Hematopoietic multipotent progenitor cell treated with erythropoietin and hydrocortisone succinate and interleukin-3 and kit ligand, for 6 days (in vitro differentiated cells): ENCODE results near the gene ID3.

ENCODE experiments used
- DNase-seq: peaks from one replicate; pipeline ENCODE4 v3.0.0-alpha.2; 2015

Gene ID3

GRCh38 chr1:23559136-23559984 lies at the start of gene ID3:
Gene ID3 (minus strand): TSS chr1:23559501. CDS start chr1:23559426, 75 bp downstream.
- DNase-seq = peak; percentile 94

- no peak for DNase-seq
Observed at GRCh38 chr1:23607944-23608343, 48.6 kb upstream of the ID3 start.

DNA sequence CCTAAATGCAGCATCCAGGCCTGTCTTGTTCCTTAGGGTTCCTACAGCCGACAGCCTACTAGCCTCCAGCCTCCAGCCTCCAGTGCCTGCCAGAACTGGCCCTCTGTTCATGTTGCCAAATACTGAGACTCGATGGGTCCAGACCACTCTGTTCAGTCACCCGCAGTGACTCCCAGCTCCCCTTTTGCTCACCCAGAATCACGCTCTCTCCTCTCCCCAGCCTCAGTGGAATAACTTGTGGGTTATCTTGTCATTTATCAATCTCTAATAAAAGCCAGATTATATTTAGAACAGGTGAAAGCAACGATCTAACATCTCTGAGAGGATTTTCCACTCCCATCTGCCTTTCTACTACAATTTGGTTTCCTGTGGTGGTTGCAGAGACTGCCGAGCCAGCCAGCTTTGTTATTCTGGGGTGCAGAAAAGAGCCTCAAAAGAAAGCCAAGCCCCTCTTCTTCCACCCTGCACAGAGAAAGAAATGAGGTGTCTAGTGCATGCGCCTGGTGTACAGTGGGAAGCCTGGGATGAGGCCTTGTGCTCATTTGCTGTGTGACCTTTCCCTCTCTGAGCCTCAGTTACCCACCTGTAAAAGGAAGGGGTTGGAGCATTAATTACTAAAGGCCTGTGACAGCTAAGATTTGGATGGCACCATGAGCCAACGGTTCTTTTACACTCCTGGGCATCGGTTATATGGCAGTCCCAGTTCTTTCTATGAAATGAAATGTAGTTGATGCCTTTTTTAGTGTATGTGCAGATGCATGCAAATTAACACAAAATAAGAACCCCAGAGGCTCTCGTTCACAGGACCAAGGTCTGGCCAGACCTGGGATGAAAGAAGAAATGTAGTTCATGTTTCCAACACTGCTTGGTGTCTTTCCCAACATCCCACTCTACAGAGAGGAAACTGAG lies 42.9 kb upstream of the ID3 start:
- no peak for DNase-seq

DNA sequence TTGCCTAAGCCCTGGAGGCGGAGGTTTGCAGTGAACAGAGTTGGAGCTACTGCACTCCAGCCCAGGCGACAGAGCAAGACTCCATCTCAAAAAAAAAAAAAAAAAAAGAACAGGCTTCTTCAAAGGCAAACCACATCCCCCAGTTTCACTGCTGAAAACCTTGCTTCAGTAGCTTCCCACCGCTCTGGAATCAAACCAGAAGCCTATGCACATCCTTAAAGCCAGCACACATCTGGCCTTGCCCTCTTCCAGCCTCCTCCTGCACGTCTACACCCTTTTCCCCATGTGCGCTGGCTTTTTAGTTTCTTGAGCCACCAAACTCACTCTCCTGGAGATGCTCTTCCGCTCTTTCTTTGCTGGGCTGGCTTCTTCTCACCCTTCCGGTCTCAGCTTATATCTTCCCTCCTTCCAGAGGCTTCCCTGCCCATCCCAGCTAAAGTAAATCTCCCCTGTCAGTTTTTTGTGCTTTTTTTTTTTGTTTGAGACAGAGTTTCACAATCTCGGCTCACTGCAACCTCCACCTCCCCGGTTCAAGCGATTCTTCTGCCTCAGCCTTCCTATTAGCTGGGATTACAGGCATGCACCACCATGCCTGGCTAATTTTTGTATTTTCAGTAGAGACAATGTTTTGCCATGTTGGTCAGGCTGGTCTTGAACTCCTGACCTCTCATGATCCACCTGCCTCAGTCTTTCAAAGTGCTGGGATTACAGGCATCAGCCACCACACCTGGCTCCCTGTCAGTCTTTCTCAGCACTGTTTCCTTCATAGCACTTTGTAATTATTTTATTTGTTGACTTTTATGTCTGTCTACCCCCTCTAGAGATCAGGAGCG lies 42.0 kb upstream of the ID3 start:
- no peak for DNase-seq

GRCh38 chr1:23600283-23600682 lies 41.0 kb upstream of the ID3 start:
- no peak for DNase-seq

- no peak for DNase-seq
Observed at GRCh38 chr1:23599125-23599524, 39.8 kb upstream of the ID3 start.

GRCh38 chr1:23598424-23598823 lies 39.1 kb upstream of the ID3 start:
- no peak for DNase-seq

DNA sequence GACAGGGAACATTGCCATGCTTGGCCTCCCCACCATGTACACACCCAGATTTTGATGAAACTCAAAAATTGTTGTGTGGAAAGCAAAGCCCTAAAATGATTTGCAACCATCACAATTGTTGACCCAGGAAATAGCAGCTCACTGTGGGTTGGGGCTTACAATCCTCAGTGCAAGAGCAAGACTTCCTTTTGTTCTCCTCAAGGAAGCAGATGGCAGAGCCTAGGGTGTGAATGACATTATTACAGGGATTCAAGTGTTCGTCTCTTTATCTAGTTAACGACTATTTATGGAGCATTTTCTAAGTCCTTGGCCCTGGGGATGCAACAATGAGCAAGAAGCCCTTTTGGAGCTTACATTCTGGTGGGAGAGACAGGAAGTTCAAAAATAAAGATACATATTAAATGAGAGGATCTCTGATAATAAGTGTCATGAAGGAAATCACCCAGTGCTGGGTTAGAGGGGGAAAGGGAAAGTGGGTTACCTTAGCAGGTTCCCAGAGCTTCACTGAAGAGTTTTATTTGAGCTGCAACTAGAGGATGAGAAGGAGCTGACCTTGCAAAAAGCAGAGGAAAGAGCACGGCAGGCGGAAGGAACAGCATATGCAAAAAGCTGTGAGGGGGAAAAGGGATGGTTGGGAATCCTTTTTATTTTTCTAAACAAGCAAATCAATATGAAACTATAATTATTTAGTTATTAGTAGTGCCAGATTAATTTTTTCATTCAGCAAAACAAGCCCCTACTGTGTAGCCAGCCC lies 38.5 kb upstream of the ID3 start:
- DNase-seq = no peak

DNA sequence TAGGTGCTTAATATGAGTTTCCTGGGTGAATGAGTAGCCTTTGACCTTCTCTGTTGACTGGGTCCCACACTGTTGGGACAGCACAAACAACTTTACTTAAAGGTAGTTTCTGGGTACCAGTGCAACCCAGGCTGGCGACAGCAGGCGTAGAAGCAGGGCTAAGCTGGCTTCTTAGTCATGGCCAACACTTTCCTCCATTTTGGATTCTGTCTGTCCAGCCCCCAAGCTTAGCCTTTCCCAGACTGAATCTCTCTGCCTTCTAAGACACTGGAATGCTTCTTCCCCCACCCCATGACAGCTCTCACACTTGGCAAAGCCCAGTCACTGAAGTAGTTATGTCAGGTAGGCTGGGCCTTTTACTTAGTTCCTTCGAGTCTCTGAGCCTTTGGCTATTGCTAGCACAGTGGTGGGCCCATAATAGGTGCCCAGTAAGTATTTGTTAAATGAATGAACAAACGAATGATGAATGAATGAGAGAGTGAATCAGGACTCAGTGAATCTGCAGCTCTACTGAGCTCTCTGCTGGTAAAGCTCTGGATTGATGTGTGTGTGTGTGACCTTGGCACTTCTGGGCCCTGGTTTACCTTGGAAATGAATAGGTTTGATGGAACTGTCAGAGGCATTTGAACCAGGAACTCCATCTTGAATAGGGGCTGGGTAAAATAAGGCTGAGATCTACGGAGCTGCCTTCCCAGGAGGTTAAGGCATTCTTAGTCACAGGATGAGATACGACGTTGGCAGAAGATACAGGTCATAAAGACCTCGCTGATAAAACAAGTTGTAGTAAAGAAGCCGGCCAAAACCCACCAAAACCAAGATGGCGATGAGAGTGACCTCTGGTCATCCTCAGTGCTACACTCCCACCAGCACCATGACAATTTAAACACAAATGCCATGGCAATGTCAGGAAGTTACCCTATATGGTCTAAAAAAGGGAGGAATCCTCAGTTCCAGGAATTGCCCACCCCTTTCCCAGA lies 37.4 kb upstream of the ID3 start:
- no peak for DNase-seq

DNA sequence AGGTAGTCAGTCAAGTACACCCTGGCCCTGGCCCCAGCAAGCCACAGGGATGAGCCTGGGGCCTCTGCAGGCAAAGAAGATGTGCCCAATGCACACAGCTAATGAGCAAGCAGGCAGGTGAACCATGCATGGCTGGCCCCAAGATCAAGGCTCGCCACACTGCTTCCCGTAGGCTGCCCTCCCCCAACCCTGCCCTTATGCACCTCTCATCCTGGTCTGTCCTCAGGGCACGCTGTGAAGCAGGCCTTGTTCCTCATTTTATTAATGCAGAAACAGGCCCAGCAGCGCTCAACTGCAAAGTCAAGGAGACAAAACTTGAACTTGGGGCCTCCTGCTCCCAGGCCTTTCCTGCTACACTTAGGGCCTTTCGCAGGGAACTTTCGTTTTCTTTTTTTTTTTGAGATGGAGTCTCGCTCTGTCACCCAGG lies 35.6 kb upstream of the ID3 start:
- DNase-seq = no peak

- DNase-seq = no peak
Observed at GRCh38 chr1:23594149-23594907, 35.0 kb upstream of the ID3 start.

- no peak for DNase-seq
Observed at GRCh38 chr1:23593556-23594148, 34.4 kb upstream of the ID3 start.

DNA sequence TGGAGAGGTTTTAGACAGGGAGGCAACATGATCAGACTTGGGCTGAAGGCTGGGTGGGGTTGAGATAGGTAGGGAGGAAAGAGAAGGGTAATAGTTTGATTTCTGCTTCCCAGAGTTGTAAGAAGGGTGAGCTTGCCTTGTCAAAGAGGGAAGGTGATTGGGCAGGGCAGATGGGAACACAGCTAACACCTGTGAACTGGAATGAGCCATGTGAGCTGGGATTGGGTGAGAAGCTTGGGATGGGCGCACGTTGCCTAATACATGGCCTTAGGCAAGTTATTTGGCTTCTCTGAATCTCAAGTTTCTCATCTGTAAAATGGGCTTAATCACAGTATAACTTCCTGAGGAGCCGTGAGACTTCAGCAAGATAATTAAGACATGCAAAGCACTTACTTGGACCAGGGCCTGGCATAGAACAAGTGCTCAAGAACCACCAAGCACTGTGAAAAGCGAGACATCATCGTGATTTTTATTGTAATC lies 33.8 kb upstream of the ID3 start:
- no peak for DNase-seq

DNA sequence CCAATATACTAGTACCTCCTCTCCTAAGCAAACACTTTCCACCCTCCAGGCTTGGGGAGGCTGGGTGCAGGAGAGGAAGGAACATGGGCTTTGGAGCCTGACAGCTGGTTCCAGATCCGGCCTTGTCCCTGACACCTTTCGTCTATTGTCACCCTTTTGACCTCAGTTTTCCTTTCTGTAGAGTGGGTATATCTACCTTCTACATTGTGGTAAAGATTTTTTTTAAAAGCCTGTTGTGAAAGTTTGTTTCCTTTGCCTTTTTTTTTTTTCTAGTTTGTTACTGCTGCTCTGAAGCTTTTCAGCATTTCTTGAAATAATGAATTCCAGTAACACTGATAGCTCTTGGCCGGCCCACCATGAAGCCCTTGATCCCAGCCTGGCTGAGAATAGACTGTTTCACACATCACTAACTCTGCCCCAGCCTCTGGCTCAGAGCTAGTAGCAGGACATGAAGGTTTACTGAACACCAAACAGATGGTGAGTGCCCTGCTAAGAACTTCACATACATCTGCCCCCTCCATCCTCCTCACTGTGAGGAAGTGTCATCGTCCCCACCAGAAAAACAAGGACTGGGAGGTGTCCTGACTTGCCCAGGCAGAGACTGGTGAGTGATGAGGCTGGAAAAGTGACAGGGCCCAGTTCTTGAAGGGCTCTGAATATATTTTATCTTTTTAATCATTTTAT lies 33.0 kb upstream of the ID3 start:
- no peak for DNase-seq

DNA sequence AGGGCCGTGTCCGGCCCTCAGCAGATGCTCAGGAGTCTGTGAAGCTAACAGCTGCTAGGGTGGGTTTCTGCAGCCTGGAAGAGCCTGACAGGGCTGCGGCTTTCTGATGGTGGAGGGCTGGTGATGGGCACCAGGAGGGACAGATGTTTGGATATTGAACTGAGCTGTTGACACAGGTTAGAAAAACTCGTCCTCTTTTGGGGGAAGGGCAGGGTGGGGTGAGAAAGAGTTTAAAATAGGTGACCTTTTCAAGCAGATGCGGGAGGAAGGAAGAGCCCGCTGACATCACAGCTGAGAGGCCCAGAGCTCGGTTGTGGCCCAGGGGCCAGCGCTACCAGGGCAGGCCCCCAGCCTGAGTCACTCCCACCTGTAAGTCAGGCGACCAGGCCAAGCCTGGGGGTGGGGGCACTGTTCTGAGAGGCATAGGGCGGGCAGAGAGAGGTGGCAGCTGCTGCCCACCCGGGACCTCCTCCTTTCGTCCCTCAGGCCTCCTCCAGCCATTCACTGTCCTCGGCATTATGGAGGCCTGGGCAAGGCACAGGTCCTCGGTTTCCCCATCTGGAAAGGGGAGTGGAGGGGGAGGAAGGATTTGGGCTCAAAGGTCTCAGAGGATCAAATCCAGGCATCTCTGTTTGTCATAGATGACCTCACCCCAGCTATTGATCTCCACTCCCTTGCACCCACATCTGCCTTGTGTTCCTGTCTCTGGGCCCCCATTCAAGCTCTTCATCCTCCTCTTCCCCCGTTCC lies 32.3 kb upstream of the ID3 start:
- no peak for DNase-seq

DNA sequence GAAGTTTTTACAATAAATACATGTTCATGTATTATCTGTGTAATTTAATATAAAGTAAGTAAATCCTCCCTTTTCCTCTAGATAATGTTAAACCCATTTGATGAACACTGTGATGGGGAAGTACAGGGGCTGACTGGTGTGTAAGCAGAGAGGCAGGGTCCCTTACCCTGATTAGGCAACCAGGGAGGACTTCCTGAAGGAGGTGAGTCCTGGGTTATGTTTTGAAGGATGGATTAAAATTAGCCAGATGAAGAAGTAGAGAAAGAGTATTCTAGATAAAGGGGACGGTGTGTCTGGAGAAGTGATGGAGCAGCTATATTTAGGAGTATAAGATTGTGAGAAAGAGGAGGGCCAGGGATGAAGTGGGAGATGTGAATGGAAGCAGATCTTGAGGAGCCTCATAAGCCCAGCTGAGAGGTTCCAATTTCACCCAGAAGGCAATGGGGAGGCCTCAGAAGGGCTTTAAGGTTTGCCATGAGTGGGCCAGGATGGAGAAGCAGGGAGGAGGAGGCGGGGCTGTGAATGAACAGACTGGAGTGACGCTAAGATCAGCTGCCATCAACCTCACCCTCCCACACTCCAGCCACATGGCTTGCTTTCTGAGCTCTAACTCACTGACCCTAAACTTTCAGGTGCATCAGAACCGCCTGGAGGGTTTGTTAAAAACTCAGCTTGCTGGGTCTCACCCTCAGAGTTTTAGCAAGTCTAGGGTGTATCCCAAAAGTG lies 30.9 kb upstream of the ID3 start:
- no peak for DNase-seq

- DNase-seq = no peak
Observed at GRCh38 chr1:23589585-23589986, 30.3 kb upstream of the ID3 start.
